Measurements from ENCODE around the gene COPS3.
"Not testable (repeated sequence)": the region's sequence is repeated elsewhere in the genome, so short reads cannot be mapped to it uniquely, and the experiment has no call there.

COPS3 gene

DNA sequence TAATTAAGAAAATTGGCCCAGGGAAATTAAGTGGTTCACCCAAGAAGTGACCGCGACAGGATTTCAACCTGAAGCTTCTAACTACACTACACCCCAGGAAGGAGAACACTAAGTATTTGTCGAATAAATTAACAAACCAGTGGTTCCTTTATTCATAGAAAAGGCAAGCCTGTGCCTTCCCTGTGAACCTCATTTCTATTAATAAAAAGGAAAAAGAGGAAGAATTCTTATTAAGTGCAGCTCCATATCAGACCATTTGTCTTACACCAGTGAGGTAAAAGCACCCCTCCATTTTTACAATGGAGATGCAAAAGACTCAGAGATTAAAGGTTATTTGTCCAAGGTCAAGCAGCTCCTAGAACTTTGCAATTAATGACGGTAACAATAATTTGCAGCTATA lies 1.7 kb downstream of the COPS3 start:
- Histone ChIP-seq H2AFZ (ENCODE audit: low read depth, low read length) (no peak overlapping the region), H3K4me1 (ENCODE audit: insufficient read depth, low read length) (peaks cover 33% of the 10 kb centered on the region), H3K27me3 (ENCODE audit: insufficient read depth, low read length, poor library complexity) (no peaks in the 10 kb centered on the region), H3K27ac (ENCODE audit: low read length) (peak overlapping the region; percentile 95; the same call in 1 of the 2 replicates), H3K36me3 (ENCODE audit: insufficient read depth, low read length) (peaks cover 23% of the 10 kb centered on the region), H3K4me2 (ENCODE audit: insufficient read depth, low read length) (peak overlapping the region; percentile 97), H3K79me2 (ENCODE audit: insufficient read depth, low read length) (peaks cover 66% of the 10 kb centered on the region), H3K9me3 (ENCODE audit: insufficient read depth, low read length, severe bottlenecking) (no peaks in the 10 kb centered on the region), H4K20me1 (ENCODE audit: insufficient read depth, low read length) (peaks cover 49% of the 10 kb centered on the region), H3K9ac (ENCODE audit: low read depth, low read length) (peak overlapping the region; percentile 93), H3K4me3 (ENCODE audit: low read depth in 1 of 2, low read length in 2 of 2) (peak overlapping the region; percentile 65 to 72; a peak in 3 of 4 replicates)
- DNase-seq (no peak), ATAC-seq (ENCODE audit: insufficient read depth, low read depth) (no peak)
- TF ChIP-seq, protein P1, sequence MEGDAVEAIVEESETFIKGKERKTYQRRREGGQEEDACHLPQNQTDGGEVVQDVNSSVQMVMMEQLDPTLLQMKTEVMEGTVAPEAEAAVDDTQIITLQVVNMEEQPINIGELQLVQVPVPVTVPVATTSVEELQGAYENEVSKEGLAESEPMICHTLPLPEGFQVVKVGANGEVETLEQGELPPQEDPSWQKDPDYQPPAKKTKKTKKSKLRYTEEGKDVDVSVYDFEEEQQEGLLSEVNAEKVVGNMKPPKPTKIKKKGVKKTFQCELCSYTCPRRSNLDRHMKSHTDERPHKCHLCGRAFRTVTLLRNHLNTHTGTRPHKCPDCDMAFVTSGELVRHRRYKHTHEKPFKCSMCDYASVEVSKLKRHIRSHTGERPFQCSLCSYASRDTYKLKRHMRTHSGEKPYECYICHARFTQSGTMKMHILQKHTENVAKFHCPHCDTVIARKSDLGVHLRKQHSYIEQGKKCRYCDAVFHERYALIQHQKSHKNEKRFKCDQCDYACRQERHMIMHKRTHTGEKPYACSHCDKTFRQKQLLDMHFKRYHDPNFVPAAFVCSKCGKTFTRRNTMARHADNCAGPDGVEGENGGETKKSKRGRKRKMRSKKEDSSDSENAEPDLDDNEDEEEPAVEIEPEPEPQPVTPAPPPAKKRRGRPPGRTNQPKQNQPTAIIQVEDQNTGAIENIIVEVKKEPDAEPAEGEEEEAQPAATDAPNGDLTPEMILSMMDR (IDR thresholded peaks at IDR 0.05; ENCODE audit: borderline replicate concordance, extremely low read depth, low read length, poor library complexity, severe bottlenecking): no peak
- TF ChIP-seq EZH2 (IDR thresholded peaks at IDR 0.05; ENCODE audit: borderline replicate concordance, low read depth, low read length, severe bottlenecking): no peak

DNA sequence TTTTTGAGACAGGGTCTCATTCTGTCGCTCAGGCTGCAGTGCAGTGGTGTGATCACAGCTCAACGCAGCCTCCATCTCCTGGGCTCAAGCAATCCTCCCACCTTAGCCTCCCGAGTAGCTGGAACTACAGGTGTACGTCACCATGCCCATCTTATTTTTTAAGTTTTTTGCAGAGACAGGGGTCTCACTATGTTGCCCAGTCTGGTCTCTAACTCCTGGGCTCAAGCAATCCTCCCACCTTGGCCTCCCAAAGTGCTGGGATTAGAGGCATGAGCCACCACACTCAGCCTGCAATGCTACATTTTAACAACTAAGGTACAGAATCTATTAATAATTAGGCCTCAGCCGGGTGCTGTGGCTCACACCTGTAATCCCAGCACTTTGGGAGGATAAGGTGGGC lies 3.6 kb downstream of the COPS3 start:
- not testable (repeated sequence) for H3K27me3 ChIP-seq (ENCODE audit: insufficient read depth, low read length, poor library complexity); H3K4me2 ChIP-seq (ENCODE audit: insufficient read depth, low read length); H3K9ac ChIP-seq (ENCODE audit: low read depth, low read length); H3K9me3 ChIP-seq (ENCODE audit: insufficient read depth, low read length, severe bottlenecking); H3K4me3 ChIP-seq (ENCODE audit: low read depth in 1 of 2, low read length in 2 of 2); H2AFZ ChIP-seq (ENCODE audit: low read depth, low read length); ATAC-seq (ENCODE audit: insufficient read depth, low read depth); DNase-seq; H3K27ac ChIP-seq (ENCODE audit: low read length)
- Histone ChIP-seq H3K79me2 (ENCODE audit: insufficient read depth, low read length) (peaks cover 85% of the 10 kb centered on the region), H3K4me1 (ENCODE audit: insufficient read depth, low read length) (peaks cover 33% of the 10 kb centered on the region), H3K36me3 (ENCODE audit: insufficient read depth, low read length) (peaks cover 41% of the 10 kb centered on the region), H4K20me1 (ENCODE audit: insufficient read depth, low read length) (peaks cover 63% of the 10 kb centered on the region)

DNA sequence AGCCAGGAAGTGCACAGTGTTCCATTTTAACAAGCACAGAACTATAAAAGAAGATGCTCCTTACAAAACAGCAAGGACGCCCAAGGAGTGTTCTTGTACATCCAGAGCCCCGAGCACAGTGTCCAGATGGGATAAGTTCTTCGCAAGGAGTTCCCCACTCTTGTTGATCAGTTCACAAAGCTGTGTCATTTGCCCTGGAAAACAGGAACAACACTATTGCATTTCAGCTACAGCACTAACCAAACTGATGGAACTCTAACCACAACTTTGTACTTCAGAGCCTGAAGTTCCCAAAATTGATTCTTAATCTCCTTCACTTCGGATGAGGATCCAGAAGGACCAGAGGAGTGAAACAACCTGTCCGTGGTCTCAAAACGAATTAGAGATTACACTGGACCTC lies 5.1 kb downstream of the COPS3 start:
- no peak for DNase-seq
- H3K79me2 ChIP-seq (ENCODE audit: insufficient read depth, low read length): peaks cover 95% of the 10 kb centered on the region

GRCh38 chr17:17269926-17270773 lies 10.9 kb downstream of the COPS3 start:
- no peak overlapping the region for H2AFZ ChIP-seq (ENCODE audit: low read depth, low read length)
- peaks cover 53% of the 10 kb centered on the region for H3K79me2 ChIP-seq (ENCODE audit: insufficient read depth, low read length)
- no peaks in the 10 kb centered on the region for H3K27me3 ChIP-seq (ENCODE audit: insufficient read depth, low read length, poor library complexity)
- DNase-seq (peak; percentile 28), ATAC-seq (ENCODE audit: insufficient read depth, low read depth) (no peak)
- H3K4me2 ChIP-seq (ENCODE audit: insufficient read depth, low read length): no peak overlapping the region
- peaks cover 28% of the 10 kb centered on the region; the same call in 1 of the 2 replicates for H4K20me1 ChIP-seq (ENCODE audit: insufficient read depth, low read length)
- H3K9me3 ChIP-seq (ENCODE audit: insufficient read depth, low read length, severe bottlenecking): no peaks in the 10 kb centered on the region
- no peak overlapping the region for H3K27ac ChIP-seq (ENCODE audit: low read length)
- H3K36me3 ChIP-seq (ENCODE audit: insufficient read depth, low read length): peaks cover 94% of the 10 kb centered on the region
- no peak overlapping the region for H3K4me3 ChIP-seq (ENCODE audit: low read depth in 1 of 2, low read length in 2 of 2)
- TF ChIP-seq, protein P1 (IDR thresholded peaks at IDR 0.05; ENCODE audit: borderline replicate concordance, extremely low read depth, low read length, poor library complexity, severe bottlenecking): peak; percentile 41
- TF ChIP-seq EZH2 (IDR thresholded peaks at IDR 0.05; ENCODE audit: borderline replicate concordance, low read depth, low read length, severe bottlenecking): no peak
- no peak overlapping the region for H3K9ac ChIP-seq (ENCODE audit: low read depth, low read length)
- no peaks in the 10 kb centered on the region for H3K4me1 ChIP-seq (ENCODE audit: insufficient read depth, low read length)

More for the DNA sequence above, 5.1 kb downstream of the COPS3 start:
- Histone ChIP-seq H3K4me3 (ENCODE audit: low read depth in 1 of 2, low read length in 2 of 2) (no peak overlapping the region), H3K27ac (ENCODE audit: low read length) (no peak overlapping the region), H3K9ac (ENCODE audit: low read depth, low read length) (no peak overlapping the region), H3K4me1 (ENCODE audit: insufficient read depth, low read length) (peaks cover 25% of the 10 kb centered on the region), H3K36me3 (ENCODE audit: insufficient read depth, low read length) (peaks cover 53% of the 10 kb centered on the region), H4K20me1 (ENCODE audit: insufficient read depth, low read length) (peaks cover 67% of the 10 kb centered on the region), H2AFZ (ENCODE audit: low read depth, low read length) (no peak overlapping the region), H3K9me3 (ENCODE audit: insufficient read depth, low read length, severe bottlenecking) (no peaks in the 10 kb centered on the region), H3K27me3 (ENCODE audit: insufficient read depth, low read length, poor library complexity) (no peaks in the 10 kb centered on the region), H3K4me2 (ENCODE audit: insufficient read depth, low read length) (no peak overlapping the region)
- no peak for TF ChIP-seq EZH2 (IDR thresholded peaks at IDR 0.05; ENCODE audit: borderline replicate concordance, low read depth, low read length, severe bottlenecking)
- TF ChIP-seq, protein P1 (IDR thresholded peaks at IDR 0.05; ENCODE audit: borderline replicate concordance, extremely low read depth, low read length, poor library complexity, severe bottlenecking): no peak
- no peak for ATAC-seq (ENCODE audit: insufficient read depth, low read depth)

Measured in DND-41 (cell line).